GM19035 (cell line): ENCODE measurements around the gene DOCK9.

Source experiments
- ATAC-seq: cut with Tn5 transposase; IDR thresholded peaks from one replicate; pipeline ENCODE4 v1.9.1; 2021; ENCODE audit not compliant: unreplicated experiment

The DOCK9 gene

DNA sequence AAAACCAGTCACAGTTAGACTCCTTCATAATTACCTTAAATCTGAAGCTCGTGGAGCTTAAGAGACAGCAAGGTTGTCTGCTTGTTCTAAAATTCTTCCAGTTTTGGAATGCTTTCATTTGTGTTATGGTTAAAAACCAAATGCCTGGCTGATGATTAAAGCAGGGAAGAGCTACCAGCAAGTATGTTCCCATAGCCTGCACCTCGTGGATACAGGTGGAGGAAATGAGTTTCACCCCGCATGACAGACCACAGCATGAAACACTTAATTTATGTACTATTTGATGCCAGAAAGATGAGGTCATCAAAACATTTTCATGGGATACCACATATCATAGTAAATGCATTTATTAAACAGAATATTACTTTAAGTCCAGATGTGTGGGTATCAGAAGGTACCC lies 416 bp upstream of the DOCK9 start:
- ATAC-seq = no peak

DNA sequence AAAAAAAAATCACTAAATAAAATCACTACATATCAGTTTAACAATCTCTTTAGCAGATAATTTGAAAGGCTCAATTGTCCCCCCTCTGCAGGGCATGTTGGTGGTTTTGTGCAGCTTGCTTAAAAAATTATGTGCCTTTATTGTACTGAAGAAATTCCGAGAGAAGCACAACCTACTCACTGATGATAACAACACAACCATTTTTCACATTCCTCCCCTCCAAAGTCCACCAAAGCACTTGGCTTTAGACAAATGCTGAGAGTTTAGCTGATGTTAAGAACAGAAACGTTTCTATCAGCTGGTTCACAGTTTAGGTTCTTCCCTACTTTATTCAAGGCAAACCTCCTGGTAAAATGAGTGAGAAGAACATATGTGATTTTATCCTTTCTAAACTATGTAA lies 923 bp downstream of the DOCK9 start:
- ATAC-seq = no peak

- no peak for ATAC-seq
Observed at GRCh38 chr13:98976338-98976737, 1.5 kb downstream of the DOCK9 start.

DNA sequence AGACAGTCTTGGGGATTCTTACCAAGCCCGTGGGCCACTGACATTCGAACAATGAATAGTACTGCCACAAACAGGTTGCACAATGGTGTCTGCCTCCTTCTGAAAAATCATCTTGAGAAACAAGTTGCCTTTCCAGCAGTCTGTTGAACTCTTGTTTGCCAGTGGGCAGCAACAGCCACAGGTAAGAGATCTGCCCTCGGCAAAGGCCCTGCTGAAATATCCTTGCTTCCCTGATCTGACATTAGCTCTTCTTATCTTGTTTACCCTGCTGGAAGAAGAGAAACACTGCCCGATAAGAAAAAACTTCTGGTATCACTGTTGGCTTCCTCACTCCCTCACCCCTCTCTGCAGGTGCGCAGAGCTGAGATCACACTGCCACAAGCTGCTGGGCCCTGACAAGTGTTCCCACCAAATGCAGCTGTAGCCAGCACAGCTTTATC lies 2.0 kb downstream of the DOCK9 start:
- no peak for ATAC-seq

- no peak for ATAC-seq
Observed at GRCh38 chr13:98974053-98974452, 3.8 kb downstream of the DOCK9 start.

DNA sequence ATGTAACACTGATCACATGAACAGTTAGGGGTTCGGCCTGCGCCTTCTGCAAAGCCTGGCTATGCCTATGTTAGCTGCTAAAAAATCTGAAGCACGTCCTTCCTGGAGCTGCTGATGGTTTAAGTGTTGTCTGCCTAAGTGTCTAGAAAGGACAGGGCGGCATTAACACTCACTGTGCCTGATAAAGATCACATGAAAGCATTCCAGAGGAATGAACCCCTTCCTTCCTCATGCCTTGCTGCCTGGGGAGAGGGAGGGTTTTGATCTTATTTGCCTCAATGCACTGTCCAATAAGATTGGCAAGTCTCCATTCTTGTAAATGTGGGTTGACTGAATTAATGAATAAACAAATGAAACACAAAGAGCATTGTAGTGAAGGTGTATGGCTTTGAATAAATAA lies 5.2 kb downstream of the DOCK9 start:
- ATAC-seq = no peak

- no peak for ATAC-seq
Observed at GRCh38 chr13:98972059-98972458, 5.8 kb downstream of the DOCK9 start.

DNA sequence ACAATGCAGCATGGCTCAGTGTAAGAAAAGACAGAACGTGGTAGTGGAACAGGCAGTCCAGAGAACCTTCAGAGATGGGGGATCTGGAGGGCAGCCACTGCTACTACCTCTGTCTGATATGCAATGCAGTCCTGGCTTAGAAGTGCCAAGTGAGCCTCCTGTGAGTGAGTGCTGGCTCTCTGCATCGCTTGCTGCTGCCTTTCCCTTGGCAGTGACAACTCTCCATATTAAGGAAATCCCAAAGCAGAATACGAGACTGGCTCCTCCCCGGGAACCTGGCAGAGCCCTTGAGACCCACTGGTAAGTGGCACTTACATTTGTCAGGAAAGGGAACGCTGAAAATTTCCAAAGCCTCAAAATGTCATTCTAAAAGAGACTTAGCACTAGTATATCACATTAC lies 7.5 kb downstream of the DOCK9 start:
- no peak for ATAC-seq

GRCh38 chr13:98967491-98967890 lies 10.4 kb downstream of the DOCK9 start:
- no peak for ATAC-seq

GRCh38 chr13:98966019-98966418 lies 11.8 kb downstream of the DOCK9 start:
- ATAC-seq = no peak

DNA sequence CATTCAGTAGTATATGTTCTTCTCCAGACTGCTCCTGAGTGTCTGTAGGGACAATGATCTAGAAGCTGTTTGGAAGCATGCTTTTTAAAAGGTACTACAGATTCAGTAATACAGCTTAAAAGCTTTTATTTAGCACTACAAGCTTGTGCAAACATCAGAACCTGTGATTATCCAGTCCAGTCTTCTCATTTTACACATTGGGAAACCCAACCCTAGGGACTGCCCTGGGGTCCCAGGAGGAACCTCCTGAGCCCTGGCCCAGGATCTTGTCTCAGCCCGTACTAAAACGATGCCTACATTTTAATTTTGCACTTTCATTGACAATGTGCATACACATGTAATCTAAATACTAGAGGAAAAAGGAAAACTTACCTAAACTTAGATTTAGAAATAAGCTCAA lies 12.5 kb downstream of the DOCK9 start:
- ATAC-seq = no peak

DNA sequence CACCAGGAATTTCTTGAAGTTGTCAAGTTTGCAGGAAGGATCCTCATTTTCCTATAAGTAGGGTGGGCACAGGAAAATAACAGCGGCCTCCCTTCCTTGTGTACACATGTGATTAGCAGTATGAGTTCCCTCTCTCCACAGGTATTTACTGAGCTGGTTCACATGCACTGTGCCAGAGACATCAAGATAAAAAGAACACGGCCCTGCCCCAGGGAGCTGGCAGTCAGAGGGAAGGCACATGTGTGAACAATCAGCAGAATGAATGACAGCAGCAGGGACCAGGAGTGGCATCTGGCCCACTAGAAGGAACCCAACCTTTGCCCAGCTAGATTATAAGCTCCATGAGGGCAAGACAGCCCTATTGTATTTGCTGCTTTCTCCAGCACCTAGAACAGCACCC lies 13.9 kb downstream of the DOCK9 start:
- no peak for ATAC-seq

- no peak for ATAC-seq
Observed at GRCh38 chr13:98962901-98963590, 14.8 kb downstream of the DOCK9 start.

- no peak for ATAC-seq
Observed at GRCh38 chr13:98961503-98962105, 16.3 kb downstream of the DOCK9 start.

GRCh38 chr13:98960606-98961502 lies 17.0 kb downstream of the DOCK9 start:
- no peak for ATAC-seq

- no peak for ATAC-seq
Observed at GRCh38 chr13:98959786-98960605, 17.9 kb downstream of the DOCK9 start.

DNA sequence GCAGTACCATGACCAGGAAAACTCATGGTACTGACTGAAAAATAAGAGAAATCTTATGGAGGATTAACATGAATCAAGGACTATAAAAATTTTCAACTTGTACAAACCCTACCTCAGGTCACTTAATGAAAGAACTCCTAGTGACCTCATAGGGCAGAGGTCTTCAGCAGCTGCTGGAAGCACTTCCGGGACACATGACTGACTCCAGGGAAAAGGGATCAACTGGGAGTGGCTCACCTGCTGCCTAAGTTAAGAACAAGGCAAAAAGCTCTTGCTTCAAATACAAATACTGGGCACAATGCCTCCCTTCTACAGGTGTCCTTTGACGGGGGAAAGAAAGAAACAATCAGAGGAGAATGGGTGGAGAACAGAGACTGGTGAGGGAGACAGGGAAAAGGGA lies 18.6 kb downstream of the DOCK9 start:
- no peak for ATAC-seq

GRCh38 chr13:98958443-98958794 lies 19.4 kb downstream of the DOCK9 start:
- ATAC-seq = no peak

GRCh38 chr13:98957731-98958442 lies 20.0 kb downstream of the DOCK9 start:
- ATAC-seq = no peak

- ATAC-seq = no peak
Observed at GRCh38 chr13:98955336-98955735, 22.5 kb downstream of the DOCK9 start.

DNA sequence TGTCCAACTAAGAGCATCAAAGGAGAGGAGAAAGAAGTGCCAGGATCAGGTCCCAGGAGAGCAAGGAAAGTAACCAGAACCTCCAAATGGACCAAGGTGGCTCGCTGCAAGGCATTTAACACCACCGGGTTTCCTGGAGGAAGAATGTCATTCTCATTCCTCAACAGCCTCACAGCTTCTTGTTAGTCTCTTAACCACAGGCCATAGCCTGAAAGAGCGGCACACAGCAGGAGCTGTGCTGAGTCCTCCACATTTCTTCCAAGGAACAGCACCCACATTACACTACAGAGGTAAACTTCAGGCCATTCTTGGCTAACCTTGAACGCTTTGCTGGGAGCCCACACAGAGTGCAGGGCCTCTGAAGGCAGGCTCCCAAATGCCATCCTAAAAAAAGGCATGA lies 23.6 kb downstream of the DOCK9 start:
- ATAC-seq = no peak
